ENCODE results near the gene SASH1. TPM values are rescaled to one million over a fixed set of nuclear protein-coding genes. Genes with fewer than 3 reads are reported as not detected.
A peak's percentile ranks its signal among the peaks of the same experiment; 100 is the strongest.

Gene SASH1
- polyA plus RNA-seq, 1 experiment = 27.0 TPM

- no peak for TF ChIP-seq CTCF (IDR thresholded peaks at IDR 0.05; ENCODE audit: low read depth, low read length)
- Histone ChIP-seq H3K27ac (ENCODE audit: low read depth, low read length) (peak overlapping the region; percentile 98), H3K9me3 (ENCODE audit: control insufficient read depth, insufficient read depth, low read length) (peaks cover 4% of the 10 kb centered on the region; the same call in 1 of the 2 replicates), H3K4me3 (ENCODE audit: low read depth, low read length) (peak overlapping the region; percentile 47), H3K27me3 (ENCODE audit: control insufficient read depth, insufficient read depth, low read length) (no peaks in the 10 kb centered on the region)
- ChIA-PET POLR2A (interaction anchor here (0.6 to 3.0 kb wide), 5 partner anchors 11 to 1020 kb away, joined by 3 to 24 read pairs (median 6); no protein-coding TSS in a partner anchor), CTCF (interaction anchor here (0.6 to 2.4 kb wide), 3 partner anchors 35 to 347 kb away, joined by 3 to 6 read pairs (median 5); no protein-coding TSS in a partner anchor)
- DNase-seq (ENCODE audit: low read depth, low spot score) = peak; percentile 84
These were observed 181.8 kb downstream of the SASH1 start for GRCh38 chr6:148524471-148524882.

GRCh38 chr6:148524976-148525375, 182.3 kb downstream of the SASH1 start:
- DNase-seq (ENCODE audit: low read depth, low spot score) = no peak
- Histone ChIP-seq H3K9me3 (ENCODE audit: control insufficient read depth, insufficient read depth, low read length) (peaks cover 2% of the 10 kb centered on the region; the same call in 1 of the 2 replicates), H3K27ac (ENCODE audit: low read depth, low read length) (peak overlapping the region; percentile 98), H3K4me3 (ENCODE audit: low read depth, low read length) (peak overlapping the region; percentile 47), H3K27me3 (ENCODE audit: control insufficient read depth, insufficient read depth, low read length) (no peaks in the 10 kb centered on the region)
- ChIA-PET CTCF (interaction anchor here (0.6 to 2.4 kb wide), 3 partner anchors 35 to 348 kb away, joined by 3 to 6 read pairs (median 5); no protein-coding TSS in a partner anchor), POLR2A (interaction anchor here (0.6 to 3.0 kb wide), 4 partner anchors 12 to 1020 kb away, joined by 3 to 24 read pairs (median 6); no protein-coding TSS in a partner anchor)
- TF ChIP-seq CTCF (IDR thresholded peaks at IDR 0.05; ENCODE audit: low read depth, low read length) = no peak

GRCh38 chr6:148525453-148525852, 182.8 kb downstream of the SASH1 start:
- Histone ChIP-seq H3K27ac (ENCODE audit: low read depth, low read length) (peak overlapping the region; percentile 98), H3K27me3 (ENCODE audit: control insufficient read depth, insufficient read depth, low read length) (no peaks in the 10 kb centered on the region), H3K4me3 (ENCODE audit: low read depth, low read length) (peak overlapping the region; percentile 47), H3K9me3 (ENCODE audit: control insufficient read depth, insufficient read depth, low read length) (no peaks in the 10 kb centered on the region)
- no peak for DNase-seq (ENCODE audit: low read depth, low spot score)
- ChIA-PET CTCF (interaction anchor here (2.4 kb wide), 1 partner anchor 348 kb away, joined by 6 read pairs; no protein-coding TSS in a partner anchor), POLR2A (interaction anchor here (3.0 kb wide), 1 partner anchor 16 kb away, joined by 24 read pairs; no protein-coding TSS in a partner anchor)
- no peak for TF ChIP-seq CTCF (IDR thresholded peaks at IDR 0.05; ENCODE audit: low read depth, low read length)

- no peak for TF ChIP-seq CTCF (IDR thresholded peaks at IDR 0.05; ENCODE audit: low read depth, low read length)
- ChIA-PET POLR2A (interaction anchor here (0.5 kb wide), 1 partner anchor 14 kb away, joined by 3 read pairs; no protein-coding TSS in a partner anchor), CTCF (interaction anchor here (0.7 kb wide), 1 partner anchor 127 kb away, joined by 4 read pairs; no protein-coding TSS in a partner anchor)
- Histone ChIP-seq H3K4me3 (ENCODE audit: low read depth, low read length) (no peak overlapping the region), H3K27me3 (ENCODE audit: control insufficient read depth, insufficient read depth, low read length) (no peaks in the 10 kb centered on the region), H3K27ac (ENCODE audit: low read depth, low read length) (peak overlapping the region; percentile 98), H3K9me3 (ENCODE audit: control insufficient read depth, insufficient read depth, low read length) (no peaks in the 10 kb centered on the region)
- DNase-seq (ENCODE audit: low read depth, low spot score) = no peak
These were observed 183.5 kb downstream of the SASH1 start for GRCh38 chr6:148526145-148526544.

- ChIA-PET POLR2A (no interaction called here), CTCF (interaction anchor here (1.1 to 3.8 kb wide), 3 partner anchors 10 to 351 kb away, joined by 4 to 21 read pairs (median 4); no protein-coding TSS in a partner anchor)
- Histone ChIP-seq H3K9me3 (ENCODE audit: control insufficient read depth, insufficient read depth, low read length) (no peaks in the 10 kb centered on the region), H3K27ac (ENCODE audit: low read depth, low read length) (no peak overlapping the region), H3K4me3 (ENCODE audit: low read depth, low read length) (no peak overlapping the region), H3K27me3 (ENCODE audit: control insufficient read depth, insufficient read depth, low read length) (no peaks in the 10 kb centered on the region)
- TF ChIP-seq CTCF (IDR thresholded peaks at IDR 0.05; ENCODE audit: low read depth, low read length) = peak; percentile 13; the same call in 1 of the 2 replicates
- DNase-seq (ENCODE audit: low read depth, low spot score) = no peak
These were observed 185.7 kb downstream of the SASH1 start for GRCh38 chr6:148528292-148528691.
